Measurements from ENCODE around the gene SUSD2.
"Not testable (repeated sequence)": the region's sequence is repeated elsewhere in the genome, so short reads cannot be mapped to it uniquely, and the experiment has no call there.

The SUSD2 gene

GRCh38 chr22:24190159-24190540, 8.9 kb downstream of the SUSD2 start:
- DNase-seq: no peak

- DNase-seq: no peak
Measured at GRCh38 chr22:24190596-24191208, 9.4 kb downstream of the SUSD2 start.

GRCh38 chr22:24191381-24191841, 10.1 kb downstream of the SUSD2 start:
- no peak for DNase-seq

- no peak for DNase-seq
Measured at GRCh38 chr22:24191893-24192292, 10.6 kb downstream of the SUSD2 start.

- no peak for DNase-seq
Measured at GRCh38 chr22:24198682-24199052, 17.4 kb downstream of the SUSD2 start.

- no peak for DNase-seq
Measured at GRCh38 chr22:24200619-24201212, 19.4 kb downstream of the SUSD2 start.

GRCh38 chr22:24201681-24202614, 20.7 kb downstream of the SUSD2 start:
- DNase-seq: no peak

- not testable (repeated sequence) for DNase-seq
Measured at GRCh38 chr22:24203856-24204255, 22.6 kb downstream of the SUSD2 start.

GRCh38 chr22:24205438-24206195, 24.3 kb downstream of the SUSD2 start:
- no peak for DNase-seq

GRCh38 chr22:24206460-24207263, 25.4 kb downstream of the SUSD2 start:
- DNase-seq: not testable (repeated sequence)

GRCh38 chr22:24207264-24208011, 26.2 kb downstream of the SUSD2 start:
- no peak for DNase-seq

GRCh38 chr22:24208012-24208749, 26.9 kb downstream of the SUSD2 start:
- DNase-seq: no peak

- DNase-seq: no peak
Measured at GRCh38 chr22:24209016-24209415, 27.7 kb downstream of the SUSD2 start.

GRCh38 chr22:24209687-24210086, 28.4 kb downstream of the SUSD2 start:
- no peak for DNase-seq

- not testable (repeated sequence) for DNase-seq
Measured at GRCh38 chr22:24210409-24210808, 29.1 kb downstream of the SUSD2 start.

- not testable (repeated sequence) for DNase-seq
Measured at GRCh38 chr22:24211716-24212115, 30.4 kb downstream of the SUSD2 start.

GRCh38 chr22:24213111-24213510, 31.8 kb downstream of the SUSD2 start:
- DNase-seq: not testable (repeated sequence)

GRCh38 chr22:24214467-24215285, 33.4 kb downstream of the SUSD2 start:
- no peak for DNase-seq

GRCh38 chr22:24216541-24217209, 35.4 kb downstream of the SUSD2 start:
- no peak for DNase-seq
